Neural cell (in vitro differentiated cells): ENCODE data around the gene SKIL. TPM values are rescaled to one million over a fixed set of nuclear protein-coding genes. Genes with fewer than 3 reads are reported as not detected.
A peak's percentile ranks its signal among the peaks of the same experiment; 100 is the strongest.

Experiments
- H2AFZ ChIP-seq: fragments of 200-600, 300-800 bp; sonication (generic), shearing (Covaris generic); 2 replicates; pipeline ENCODE4 v1.6.0; 2014; ENCODE audit warnings: low read depth, mild to moderate bottlenecking, antibody characterized with exemption, low read length, moderate library complexity
- H3F3A ChIP-seq: fragments of 200-600 bp; shearing (Covaris generic); 2 replicates; pipeline ENCODE4 v1.6.1; 2016; ENCODE audit warnings: mild to moderate bottlenecking, moderate library complexity, mixed read lengths, antibody characterized with exemption, low read length; ENCODE audit not compliant: insufficient read depth, poor library complexity, severe bottlenecking
- H3K27ac ChIP-seq: fragments of 200-600, 300-800 bp; sonication (generic), shearing (Covaris generic); 2 replicates; pipeline ENCODE4 v1.5.1; 2014; ENCODE audit warnings: mild to moderate bottlenecking, low read length, moderate library complexity
- H3K27me3 ChIP-seq: fragments of 300-800, 200-600 bp; sonication (generic), shearing (Covaris generic); 2 replicates; pipeline ENCODE4 v1.6.0; 2014; ENCODE audit warnings: mild to moderate bottlenecking, low read depth, low read length, moderate library complexity; ENCODE audit not compliant: insufficient read depth
- H3K36me3 ChIP-seq: fragments of 300-800, 200-600 bp; sonication (generic), shearing (Covaris generic); 2 replicates; pipeline ENCODE4 v1.5.1; 2014; ENCODE audit warnings: mild to moderate bottlenecking, antibody characterized with exemption, low read length, moderate library complexity; ENCODE audit not compliant: insufficient read depth
- H3K4me2 ChIP-seq: fragments of 300-800, 200-600 bp; sonication (generic), shearing (Covaris generic); 2 replicates; pipeline ENCODE4 v1.6.0; 2014; ENCODE audit warnings: mild to moderate bottlenecking, low read length
- H3K4me3 ChIP-seq: fragments of 300-800, 200-600 bp; sonication (generic), shearing (Covaris generic); 2 replicates; pipeline ENCODE4 v1.5.1; 2014; ENCODE audit warnings: mild to moderate bottlenecking, low read length, moderate library complexity
- H3K79me2 ChIP-seq: fragments of 200-600 bp; shearing (Covaris generic); replicated peaks from 2 replicates; pipeline ENCODE4 v1.6.0; 2014; ENCODE audit warnings: mild to moderate bottlenecking, low read length, moderate library complexity; ENCODE audit not compliant: insufficient read depth
- H3K9ac ChIP-seq: fragments of 300-800, 200-600 bp; sonication (generic), shearing (Covaris generic); 2 replicates; pipeline ENCODE4 v1.6.1; 2016; ENCODE audit warnings: mild to moderate bottlenecking, low read length, mixed read lengths
- H3K9me2 ChIP-seq: fragments of 200-600 bp; shearing (Covaris generic); 2 replicates; pipeline ENCODE4 v1.6.1; 2016; ENCODE audit warnings: mild to moderate bottlenecking, low read length, mixed read lengths; ENCODE audit not compliant: insufficient read depth
- H3K9me3 ChIP-seq: fragments of 200-600, 300-800 bp; sonication (generic), shearing (Covaris generic); 2 replicates; pipeline ENCODE4 v1.6.1; 2016; ENCODE audit warnings: mild to moderate bottlenecking, mixed run types, low read length, moderate library complexity, mixed read lengths
- H4K20me1 ChIP-seq: fragments of 200-600 bp; shearing (Covaris generic); 2 replicates; pipeline ENCODE4 v1.6.1; 2016; ENCODE audit warnings: mild to moderate bottlenecking, mixed run types; ENCODE audit not compliant: insufficient read depth
- CTCF ChIP-seq: fragments of 450-650 bp; IDR thresholded peaks from 2 replicates; pipeline ENCODE4 v1.5.1; 2014; ENCODE audit warnings: antibody characterized with exemption, mild to moderate bottlenecking, moderate library complexity; ENCODE audit not compliant: poor library complexity, severe bottlenecking
- EP300 ChIP-seq: fragments of 450-650 bp; conservative IDR thresholded peaks from 2 replicates; pipeline ENCODE4 v1.6.1; 2014; ENCODE audit warnings: antibody characterized with exemption, mild to moderate bottlenecking, moderate library complexity; ENCODE audit not compliant: poor library complexity, severe bottlenecking
- EZH2 ChIP-seq: fragments of 200-600, 300-800 bp; shearing (Covaris generic), sonication (generic); IDR thresholded peaks from 2 replicates; pipeline ENCODE4 v1.6.1; 2014; ENCODE audit warnings: antibody characterized with exemption, low read length, borderline replicate concordance, mild to moderate bottlenecking; ENCODE audit not compliant: insufficient read depth, poor library complexity, severe bottlenecking
- MXI1 ChIP-seq: fragments of 450-650 bp; conservative IDR thresholded peaks from 2 replicates; pipeline ENCODE4 v1.6.1; 2014; ENCODE audit warnings: antibody characterized with exemption, mild to moderate bottlenecking; ENCODE audit not compliant: poor library complexity, severe bottlenecking
- POLR2AphosphoS5 ChIP-seq: IDR thresholded peaks from 2 replicates; pipeline ENCODE4 v1.6.1; 2012
- RAD21 ChIP-seq: fragments of 450-650 bp; conservative IDR thresholded peaks from 2 replicates; pipeline ENCODE4 v1.6.1; 2014; ENCODE audit warnings: antibody characterized with exemption, mild to moderate bottlenecking, moderate library complexity
- REST ChIP-seq: IDR thresholded peaks from 2 replicates; pipeline ENCODE4 v1.6.1; 2012; ENCODE audit warnings: borderline replicate concordance
- SMC3 ChIP-seq: fragments of 450-650 bp; conservative IDR thresholded peaks from 2 replicates; pipeline ENCODE4 v1.6.1; 2014; ENCODE audit warnings: antibody characterized with exemption, mild to moderate bottlenecking, moderate library complexity; ENCODE audit not compliant: poor library complexity
- TAF1 ChIP-seq: IDR thresholded peaks from 2 replicates; pipeline ENCODE4 v1.6.1; 2012; ENCODE audit warnings: low read depth
- polyA plus RNA-seq: library from polyadenylated mRNA; depleted of rRNA; stranded (reverse); fragments of >200 nt; gene quantifications from 2 replicates; pipeline ENCODE4 v1.2.3, GENCODE V29; 2014

Gene SKIL
- polyA plus RNA-seq, 1 donor from 2014 or later, result 36.9 TPM

GRCh38 chr3:170358042-170359010 lies 811 bp downstream of the SKIL start:
- no peaks in the 10 kb centered on the region for H4K20me1 ChIP-seq
- no peaks in the 10 kb centered on the region for H3K36me3 ChIP-seq
- H3K4me3 ChIP-seq, result peak overlapping the region; percentile 95
- H3K79me2 ChIP-seq, result peaks cover 48% of the 10 kb centered on the region
- H3K9ac ChIP-seq, result peak overlapping the region; percentile 96
- H3K9me2 ChIP-seq, result no peaks in the 10 kb centered on the region
- peaks cover 7% of the 10 kb centered on the region for H3F3A ChIP-seq
- no peaks in the 10 kb centered on the region for H3K9me3 ChIP-seq
- peak overlapping the region; percentile 92 for H3K27ac ChIP-seq
- H2AFZ ChIP-seq, result peak overlapping the region; percentile 58
- H3K4me2 ChIP-seq, result peak overlapping the region; percentile 85
- no peaks in the 10 kb centered on the region for H3K27me3 ChIP-seq
- TF ChIP-seq EZH2 (no peak), TAF1 (no peak), MXI1 (no peak), EP300 (no peak), POLR2AphosphoS5 (peak; percentile 5), SMC3 (no peak), RAD21 (no peak), REST (peak; percentile 20), CTCF (peak; percentile 48)

GRCh38 chr3:170359178-170359704 lies 1.7 kb downstream of the SKIL start:
- peak overlapping the region; percentile 95 for H3K4me3 ChIP-seq
- peak overlapping the region; percentile 96 for H3K9ac ChIP-seq
- peak overlapping the region; percentile 85 for H3K4me2 ChIP-seq
- no peaks in the 10 kb centered on the region for H3K9me2 ChIP-seq
- no peaks in the 10 kb centered on the region for H3K9me3 ChIP-seq
- no peaks in the 10 kb centered on the region for H3K27me3 ChIP-seq
- peaks cover 51% of the 10 kb centered on the region for H3K79me2 ChIP-seq
- TF ChIP-seq MXI1 (no peak), EZH2 (no peak), POLR2AphosphoS5 (no peak), CTCF (no peak)
- H3K27ac ChIP-seq, result no peak overlapping the region
- H4K20me1 ChIP-seq, result no peaks in the 10 kb centered on the region
- H2AFZ ChIP-seq, result no peak overlapping the region
- no peaks in the 10 kb centered on the region for H3K36me3 ChIP-seq
- peaks cover 7% of the 10 kb centered on the region for H3F3A ChIP-seq
